Mesenteric fat pad (tissue), 1 donor: ENCODE data around the gene SOX1. TPM values are rescaled to one million over a fixed set of nuclear protein-coding genes. Genes with fewer than 3 reads are reported as not detected.

Source experiments
- DNase-seq: peaks from one replicate; pipeline ENCODE4 v3.0.0-alpha.2; 2020; ENCODE audit warnings: low spot score
- long read RNA-seq: library from polyadenylated mRNA; unstranded; transcript quantifications from one replicate; pipeline ENCODE4 v2.0.0, GENCODE V29; 2020
- total RNA-seq: library from RNA; stranded (reverse); fragmentation: NEBNext Ultra II Directional; extraction: Animal tissue kit (Norgen Biotek cat#: 25700); gene quantifications from one replicate; pipeline ENCODE4 v1.2.1, GENCODE V29; 2021
- donor health status: DM: yes; HTN: yes; CAD: no.

The SOX1 gene
- total RNA-seq, result not detected
- long read RNA-seq, result 0 reads

DNA sequence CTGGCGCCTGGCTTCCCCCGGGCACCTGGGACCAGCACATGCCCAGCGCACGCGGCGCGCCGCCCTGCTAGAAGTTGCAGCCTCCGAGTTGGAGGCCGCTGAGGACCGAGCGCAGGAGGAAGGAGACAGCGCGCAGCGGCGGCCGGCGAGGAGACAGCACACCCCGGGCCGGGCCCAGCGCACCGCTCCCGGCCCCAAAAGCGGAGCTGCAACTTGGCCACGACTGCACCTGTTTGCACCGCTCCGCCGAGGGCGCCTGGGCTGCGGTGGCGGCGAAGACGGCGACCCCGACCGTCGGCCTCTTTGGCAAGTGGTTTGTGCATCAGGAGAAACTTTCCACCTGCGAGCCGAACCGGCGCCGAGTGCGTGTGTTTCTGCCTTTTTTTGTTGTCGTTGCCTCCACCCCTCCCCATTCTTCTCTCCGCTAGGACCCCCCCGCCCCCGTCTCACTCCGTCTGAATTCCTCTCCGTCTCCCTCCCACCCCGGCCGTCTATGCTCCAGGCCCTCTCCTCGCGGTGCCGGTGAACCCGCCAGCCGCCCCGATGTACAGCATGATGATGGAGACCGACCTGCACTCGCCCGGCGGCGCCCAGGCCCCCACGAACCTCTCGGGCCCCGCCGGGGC lies at the start of gene SOX1:
SOX1 (plus strand) TSS at position 34 of the 626 bp plus-strand sequence; CDS start at position 544, 510 bp downstream.
- no peak for DNase-seq

DNA sequence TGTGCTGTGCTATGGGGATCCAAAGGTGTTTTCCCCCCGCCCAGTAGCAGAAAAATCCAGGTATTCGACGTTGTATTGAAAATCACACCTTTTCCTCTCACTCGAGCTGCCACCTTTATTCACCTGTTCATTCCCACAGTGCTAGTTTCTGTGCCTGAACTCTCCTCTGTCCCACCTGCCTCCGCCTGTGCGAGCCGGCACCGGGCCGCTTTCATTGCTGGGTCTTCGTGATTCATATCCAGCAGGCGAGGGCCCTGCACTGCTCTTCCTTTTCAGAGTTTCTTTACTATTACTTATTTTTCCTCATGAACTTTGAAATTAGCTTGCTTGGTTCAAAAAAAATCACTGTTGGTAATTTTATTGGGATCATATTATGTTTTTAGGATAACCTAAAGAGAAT lies 42.4 kb upstream of the SOX1 start:
- DNase-seq, result no peak

DNA sequence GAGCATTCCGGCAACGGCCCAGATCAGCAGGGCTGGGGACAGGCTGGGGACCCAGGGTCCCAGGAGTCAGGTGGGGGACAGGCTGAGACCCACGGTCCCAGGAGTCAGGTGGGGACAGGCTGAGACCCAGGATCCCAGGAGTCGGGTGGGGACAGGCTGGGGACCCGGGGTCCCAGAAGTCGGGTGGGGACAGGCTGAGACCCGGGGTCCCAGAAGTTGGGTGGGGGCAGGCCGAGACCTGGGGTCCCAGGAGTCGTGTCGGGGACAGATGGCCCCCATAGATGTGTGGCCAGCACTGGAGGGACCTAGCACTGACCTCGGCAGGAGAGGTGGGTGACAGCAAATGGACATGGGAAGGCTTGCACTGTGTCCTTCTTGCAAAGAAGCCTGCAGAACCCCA lies 39.7 kb upstream of the SOX1 start:
- no peak for DNase-seq

DNA sequence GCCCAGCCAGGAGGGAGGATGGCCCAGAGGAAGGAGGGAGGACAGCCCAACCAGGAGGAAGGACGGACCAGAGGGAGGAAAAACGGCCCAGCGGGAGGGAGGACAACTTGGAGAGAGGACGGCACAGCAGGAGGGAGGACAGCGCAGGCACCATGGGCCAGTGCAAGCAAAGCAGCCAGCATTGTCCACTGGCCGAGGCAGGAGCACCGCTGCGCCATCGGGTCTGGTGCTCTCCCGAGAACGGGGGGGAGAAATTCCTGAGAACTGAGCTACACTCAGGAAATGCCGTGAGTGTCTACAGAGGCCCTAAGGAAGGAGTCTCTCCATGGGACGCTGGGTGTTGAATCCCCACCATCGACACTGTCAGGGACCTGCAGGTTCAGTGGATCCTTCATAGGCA lies 38.5 kb upstream of the SOX1 start:
- DNase-seq, result no peak

DNA sequence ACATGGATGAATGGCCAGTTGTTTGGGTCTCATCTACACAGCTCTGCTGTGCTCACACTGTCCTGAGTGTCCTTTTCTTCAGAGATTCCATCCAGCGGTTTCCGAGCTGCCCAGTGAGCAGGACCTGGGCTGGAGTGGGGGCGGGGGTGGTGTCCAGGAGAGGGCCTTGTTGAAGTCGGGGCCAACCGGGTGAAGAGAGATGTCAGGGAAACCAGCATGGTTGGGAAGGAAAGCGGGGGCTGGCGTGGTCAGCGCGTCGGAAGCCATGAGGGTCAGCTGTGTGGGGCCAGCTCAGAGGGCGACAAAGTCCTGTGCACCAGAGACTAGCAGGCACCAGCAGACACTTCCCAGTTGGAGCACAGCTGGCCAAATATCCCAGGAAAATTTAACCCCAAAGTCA lies 37.8 kb upstream of the SOX1 start:
- DNase-seq, result no peak

DNA sequence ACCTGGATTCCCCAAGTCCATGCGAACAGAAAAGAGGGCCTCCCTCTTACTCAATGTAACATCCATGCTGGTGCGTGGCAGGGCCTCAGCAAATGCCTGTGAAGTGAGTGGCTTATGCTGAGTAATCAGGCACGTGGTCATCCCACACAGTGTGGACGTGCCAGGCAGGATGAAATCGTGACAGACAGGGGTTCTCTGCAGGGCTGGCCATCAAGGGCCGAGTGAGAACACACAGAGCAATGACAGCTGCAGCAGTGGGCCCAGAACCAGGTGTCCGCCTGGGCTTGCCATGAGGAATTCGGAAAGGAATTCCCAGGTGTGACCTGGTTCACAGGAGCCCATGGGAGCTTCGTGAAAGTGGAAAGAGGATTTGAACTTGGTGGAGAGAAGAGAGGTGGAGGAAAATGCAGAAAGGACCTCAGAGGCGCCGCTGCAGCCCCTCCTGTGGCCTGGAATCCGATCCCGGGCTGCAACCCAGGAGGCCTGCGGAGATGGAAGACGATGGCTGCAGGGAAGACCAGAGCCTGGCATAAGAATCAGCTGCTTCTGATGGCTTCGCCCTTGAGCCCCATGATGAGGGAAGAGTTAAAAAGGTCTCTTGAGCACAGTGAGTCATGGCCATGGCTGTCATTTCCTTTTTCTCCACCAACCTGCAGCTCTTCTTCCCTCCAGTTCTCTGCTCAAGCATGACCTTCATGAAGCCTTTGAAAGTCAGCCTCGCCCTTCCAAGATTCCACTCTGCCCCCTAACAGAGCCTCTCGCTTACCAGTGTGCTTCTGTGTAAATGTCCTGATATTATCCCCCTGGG lies 34.6 kb upstream of the SOX1 start:
- no peak for DNase-seq

DNA sequence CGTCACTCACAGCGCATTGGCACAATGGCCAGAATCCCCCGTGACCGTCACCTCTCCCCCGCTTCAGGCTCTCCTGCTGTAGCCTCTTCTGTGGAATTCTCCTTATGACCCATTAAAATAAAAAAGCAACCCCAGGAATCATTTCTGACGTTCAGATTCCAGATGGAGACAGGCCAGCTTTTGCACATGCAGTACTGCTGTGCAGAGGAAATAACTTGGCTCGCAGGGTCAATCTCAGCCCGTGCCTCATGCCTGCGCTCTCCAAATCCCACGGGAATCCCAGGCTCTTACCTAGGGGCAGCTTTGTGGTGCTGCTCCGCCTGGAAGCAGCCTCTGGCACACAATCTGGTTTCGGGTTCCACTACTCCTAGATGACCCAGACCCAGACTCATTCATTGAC lies 32.7 kb upstream of the SOX1 start:
- no peak for DNase-seq

DNA sequence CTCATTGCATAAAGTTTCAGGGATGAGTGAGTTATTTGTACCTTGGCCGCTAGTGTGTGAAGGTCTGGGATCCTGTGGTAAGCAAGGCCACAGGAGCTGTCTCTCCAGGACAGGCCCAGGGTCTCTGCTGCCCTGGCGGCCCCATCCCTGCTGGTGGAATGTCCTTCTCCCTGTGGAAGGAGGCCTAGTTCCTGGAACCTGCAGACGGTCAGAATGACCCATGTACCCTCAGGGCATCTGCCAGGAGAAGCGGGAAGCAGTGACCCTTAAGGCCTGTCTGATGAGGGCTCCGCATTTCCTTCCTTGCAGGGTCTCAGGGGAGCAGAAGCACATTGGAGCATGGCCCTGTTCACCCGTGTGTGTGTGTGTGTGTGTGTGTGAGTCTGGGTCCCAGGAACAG lies 32.1 kb upstream of the SOX1 start:
- no peak for DNase-seq

DNA sequence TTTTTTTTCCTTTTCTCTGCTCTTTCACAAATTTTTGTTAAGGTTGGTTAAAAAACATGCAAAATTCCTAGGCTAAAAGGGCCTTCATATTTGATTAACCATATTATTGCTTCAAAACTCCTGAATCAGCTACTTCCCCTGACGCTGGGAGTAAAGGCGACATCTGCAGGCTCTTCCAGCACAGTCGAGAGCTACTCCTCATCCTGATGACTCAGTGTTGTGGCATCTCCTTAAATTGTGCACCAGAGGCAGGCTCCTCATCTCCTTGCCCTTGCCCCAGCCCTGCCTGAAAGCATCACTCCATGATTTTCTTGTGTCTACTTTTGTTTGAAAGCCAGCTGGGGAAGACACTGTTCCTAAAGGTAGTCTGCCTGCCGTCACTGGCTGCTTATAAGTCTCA lies 24.5 kb upstream of the SOX1 start:
- no peak for DNase-seq

DNA sequence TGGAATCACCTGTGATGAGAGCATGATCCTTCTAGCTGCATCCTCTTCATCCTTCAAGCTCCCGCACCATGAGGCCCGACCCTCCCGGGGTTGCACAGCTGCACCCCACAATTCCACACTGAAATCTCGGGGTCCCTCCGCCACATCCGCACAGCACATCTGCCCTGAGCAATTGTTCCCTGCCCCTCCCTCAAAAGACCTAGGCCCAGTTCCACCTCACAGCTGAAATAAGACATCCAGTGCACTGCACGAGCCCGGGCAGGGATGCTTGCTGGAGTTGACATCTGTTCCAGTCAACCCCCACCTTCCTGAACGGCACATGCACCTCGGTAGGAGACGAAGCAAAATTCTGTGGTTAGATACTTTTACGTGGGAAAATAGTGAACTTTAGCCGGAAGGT lies 14.7 kb upstream of the SOX1 start:
- no peak for DNase-seq

DNA sequence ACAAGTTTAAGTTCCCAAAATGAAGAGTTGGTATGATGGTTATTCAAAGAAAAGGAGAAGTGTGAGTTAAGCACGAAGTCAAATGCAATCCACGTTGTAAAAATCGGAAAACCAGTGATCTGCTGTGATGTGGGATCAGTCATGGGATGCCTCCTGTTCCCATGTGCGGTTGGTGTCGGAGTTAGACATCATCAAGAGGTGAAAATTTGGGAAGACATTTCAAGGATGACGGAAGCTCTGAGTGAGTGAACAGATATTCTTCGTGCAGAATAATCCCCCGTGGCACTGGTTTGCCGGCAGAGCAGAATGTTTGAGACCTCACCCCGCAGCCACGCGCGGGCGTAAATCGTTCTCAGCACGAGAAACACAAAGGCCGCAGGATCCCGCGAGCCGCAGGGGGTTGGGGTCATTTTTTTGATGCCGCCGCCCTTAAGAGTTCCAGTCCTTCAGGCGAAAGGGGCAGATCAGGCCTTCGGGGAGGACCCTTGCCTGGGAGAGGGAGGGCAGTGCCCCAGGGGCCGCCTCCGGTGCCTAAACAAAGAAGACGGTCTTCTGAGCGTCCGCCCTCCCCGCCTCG lies 13.7 kb upstream of the SOX1 start:
- no peak for DNase-seq

DNA sequence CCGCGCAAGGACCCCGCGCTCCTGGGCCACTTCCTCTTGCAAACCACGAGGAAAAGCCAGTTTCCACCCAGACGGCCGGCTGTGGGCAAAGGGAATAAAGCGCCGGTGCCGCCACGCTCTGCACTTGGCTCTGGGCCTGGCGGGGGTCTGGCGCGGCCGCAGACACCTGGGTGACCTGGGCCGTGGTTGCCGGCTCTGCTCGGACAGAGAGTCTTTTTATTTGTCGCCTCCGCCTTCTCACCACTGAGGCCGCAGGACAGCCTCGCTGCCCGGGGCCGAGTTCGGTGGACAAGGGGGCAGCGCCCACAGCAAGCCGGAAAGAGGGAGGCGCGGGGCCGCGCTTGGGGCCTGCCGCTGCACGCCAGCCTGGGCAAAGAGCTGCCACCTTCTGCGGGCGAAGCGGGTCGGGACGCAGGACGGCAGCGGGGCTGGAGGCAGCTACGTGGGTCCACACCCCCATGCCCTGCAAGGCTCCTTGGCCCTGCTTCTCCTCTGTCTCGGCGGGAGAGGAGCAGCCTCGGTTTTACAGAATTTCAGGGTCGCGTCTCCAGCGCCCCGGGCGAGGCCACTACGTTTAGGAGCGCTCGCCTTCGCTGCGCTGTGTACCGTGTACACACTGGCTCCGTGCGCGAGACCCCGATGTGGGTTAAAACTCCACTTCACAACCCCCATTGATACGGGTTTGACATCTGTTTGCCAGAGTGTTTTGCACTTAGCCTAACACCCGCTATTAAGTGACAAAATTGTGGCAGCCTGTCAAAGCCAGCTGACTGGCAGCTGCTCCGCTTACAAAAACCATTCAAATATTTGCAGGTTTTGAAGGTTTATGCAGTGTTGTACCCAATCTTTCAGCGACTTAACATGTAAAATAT lies 13.0 kb upstream of the SOX1 start:
- peak; percentile 88 for DNase-seq

DNA sequence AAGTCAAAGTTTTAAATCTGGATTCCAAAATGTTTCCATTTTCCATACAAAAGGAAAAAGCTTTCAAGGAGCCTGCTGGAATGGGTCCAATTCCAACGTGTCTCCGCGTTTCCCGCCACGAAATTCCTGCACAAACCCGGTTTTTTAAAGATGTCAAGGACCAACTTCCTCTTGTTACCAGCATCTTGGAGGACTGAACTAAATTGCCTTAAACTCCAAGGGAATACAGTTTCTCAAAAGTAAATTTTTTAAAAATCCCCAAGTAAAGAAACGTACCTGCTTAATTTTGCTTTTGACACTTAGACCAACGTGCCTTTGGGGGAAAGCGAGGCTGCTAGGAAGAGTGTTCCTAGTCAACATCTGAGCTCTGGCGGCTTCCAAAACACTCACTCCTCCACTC lies 12.3 kb upstream of the SOX1 start:
- no peak for DNase-seq

DNA sequence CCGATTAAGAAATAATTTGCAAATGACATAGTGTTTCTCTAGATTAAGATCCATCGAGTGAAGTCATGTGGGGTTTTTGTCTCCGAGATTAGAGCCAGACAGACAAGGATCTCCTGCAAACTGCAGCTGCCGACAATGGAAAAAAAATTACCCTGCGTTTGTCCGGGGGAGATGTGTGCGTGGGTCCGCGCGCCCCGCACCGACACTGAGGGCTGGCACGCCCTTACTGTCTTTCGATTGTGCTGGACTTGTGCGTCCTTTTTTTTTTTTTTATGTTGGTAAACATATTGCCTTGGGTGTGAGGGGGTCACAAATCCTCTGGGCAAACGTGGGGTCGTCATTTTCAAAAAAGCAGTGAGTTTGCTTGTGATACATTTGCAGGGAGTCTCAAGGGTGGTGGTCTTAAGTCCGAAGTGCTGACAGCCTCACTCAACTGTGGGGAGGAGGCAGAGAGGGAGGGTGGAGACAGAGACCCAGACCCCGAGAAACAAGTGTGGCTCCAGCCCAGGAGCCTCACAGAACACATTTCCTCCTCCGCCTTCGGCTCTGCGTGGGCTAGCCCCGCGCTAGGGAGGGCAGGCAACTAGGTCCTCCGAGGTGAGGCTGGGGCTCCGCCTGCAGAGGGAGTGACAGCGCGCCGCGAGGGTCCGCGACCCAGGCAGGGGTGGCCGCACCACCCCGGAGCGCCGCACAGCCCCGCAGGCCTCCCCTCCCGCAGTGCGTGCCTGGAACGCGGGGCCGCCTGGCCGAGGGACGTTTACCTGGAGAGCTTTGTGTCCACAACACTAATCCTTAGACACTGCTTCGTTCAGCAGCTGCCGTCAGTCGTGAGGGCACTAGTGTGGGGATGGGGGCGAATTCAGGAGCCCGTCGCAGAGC lies 11.7 kb upstream of the SOX1 start:
- no peak for DNase-seq

DNA sequence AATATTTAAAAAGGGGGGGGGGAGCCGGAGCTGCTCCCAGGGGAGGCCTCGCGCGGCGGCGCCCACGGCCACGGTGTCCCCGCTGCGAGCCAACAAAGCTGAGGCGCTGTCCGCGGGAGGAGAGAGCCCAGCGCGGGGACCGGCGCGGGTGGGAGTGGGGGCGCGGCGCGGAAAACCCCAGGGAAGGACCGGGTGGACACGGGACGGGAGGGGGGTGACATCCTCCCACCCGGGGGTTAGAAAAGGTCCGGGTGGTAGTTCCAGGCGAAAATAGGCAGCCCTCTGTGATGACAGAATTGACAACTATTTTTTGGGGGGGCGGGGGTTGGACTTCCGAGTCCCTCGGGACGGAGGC lies 11.1 kb upstream of the SOX1 start:
- no peak for DNase-seq

DNA sequence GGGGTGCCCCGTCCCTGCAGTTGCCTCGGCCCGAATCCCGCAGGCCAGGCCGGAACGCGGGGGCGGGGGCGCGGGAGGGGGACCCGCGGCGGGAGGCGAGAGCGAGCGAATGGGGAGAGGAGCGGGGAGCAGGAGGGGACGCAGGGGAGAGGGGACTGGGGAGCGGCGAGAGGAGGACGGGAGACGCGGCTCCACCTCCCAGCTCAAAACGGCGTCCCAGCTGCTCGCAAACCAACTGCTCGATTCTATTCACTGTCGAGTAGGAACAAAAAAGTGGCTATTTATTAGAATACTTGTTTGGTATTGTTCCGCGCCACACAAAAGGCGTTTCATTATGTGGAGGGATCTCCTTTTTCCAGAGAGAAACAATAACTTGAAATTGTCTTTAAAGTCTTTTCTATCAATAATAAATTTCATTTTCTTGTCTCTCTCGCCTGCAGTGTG lies 10.6 kb upstream of the SOX1 start:
- no peak for DNase-seq

DNA sequence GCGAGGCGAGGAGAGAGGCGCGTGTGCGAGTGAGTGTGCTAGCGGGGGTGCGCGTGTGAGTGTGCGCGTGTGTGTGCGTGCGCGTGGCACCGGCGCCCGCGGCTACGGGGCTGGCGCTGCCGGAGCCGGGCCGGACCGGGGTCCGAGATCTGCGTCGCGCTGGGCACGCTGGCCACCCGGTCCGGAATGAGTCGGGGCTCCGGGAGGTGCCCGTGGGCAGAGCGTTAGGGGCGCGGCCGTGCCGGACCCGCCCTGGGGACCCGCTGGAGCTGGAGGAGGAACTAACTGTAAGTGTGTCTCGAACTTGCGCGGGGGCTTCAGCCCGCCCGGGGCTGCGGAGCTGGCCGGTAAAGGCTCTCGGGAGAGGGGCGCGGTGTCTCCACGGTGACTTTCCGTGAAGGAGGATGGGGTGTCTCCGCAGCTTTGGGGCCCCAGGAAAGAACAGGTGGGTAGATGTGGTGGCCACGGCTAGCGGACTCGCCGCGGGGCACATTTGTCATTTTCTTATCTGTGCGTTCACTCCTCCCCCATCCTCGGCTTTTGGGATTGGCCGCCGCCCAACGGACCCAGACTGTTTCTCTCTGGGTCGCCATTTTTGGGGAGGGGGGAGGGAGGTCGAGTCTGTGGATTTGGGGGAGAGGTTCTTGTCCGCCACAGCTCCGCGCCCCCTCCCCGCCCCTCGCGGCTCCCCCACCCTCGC lies 10.1 kb upstream of the SOX1 start:
- no peak for DNase-seq

DNA sequence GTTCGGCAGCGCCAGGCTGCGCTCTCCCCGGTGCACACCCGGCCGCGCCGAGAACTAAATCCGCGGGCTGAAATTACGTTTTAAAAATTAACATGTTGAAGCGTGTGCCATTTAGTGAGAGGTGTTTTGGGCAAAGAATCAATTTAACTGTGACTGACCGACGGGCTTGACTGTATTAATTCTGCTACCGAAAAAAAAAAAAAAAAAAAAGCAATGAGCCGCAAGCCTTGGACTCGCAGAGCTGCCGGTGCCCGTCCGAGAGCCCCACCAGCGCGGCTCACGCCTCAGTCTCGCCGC lies 9.6 kb upstream of the SOX1 start:
- no peak for DNase-seq

DNA sequence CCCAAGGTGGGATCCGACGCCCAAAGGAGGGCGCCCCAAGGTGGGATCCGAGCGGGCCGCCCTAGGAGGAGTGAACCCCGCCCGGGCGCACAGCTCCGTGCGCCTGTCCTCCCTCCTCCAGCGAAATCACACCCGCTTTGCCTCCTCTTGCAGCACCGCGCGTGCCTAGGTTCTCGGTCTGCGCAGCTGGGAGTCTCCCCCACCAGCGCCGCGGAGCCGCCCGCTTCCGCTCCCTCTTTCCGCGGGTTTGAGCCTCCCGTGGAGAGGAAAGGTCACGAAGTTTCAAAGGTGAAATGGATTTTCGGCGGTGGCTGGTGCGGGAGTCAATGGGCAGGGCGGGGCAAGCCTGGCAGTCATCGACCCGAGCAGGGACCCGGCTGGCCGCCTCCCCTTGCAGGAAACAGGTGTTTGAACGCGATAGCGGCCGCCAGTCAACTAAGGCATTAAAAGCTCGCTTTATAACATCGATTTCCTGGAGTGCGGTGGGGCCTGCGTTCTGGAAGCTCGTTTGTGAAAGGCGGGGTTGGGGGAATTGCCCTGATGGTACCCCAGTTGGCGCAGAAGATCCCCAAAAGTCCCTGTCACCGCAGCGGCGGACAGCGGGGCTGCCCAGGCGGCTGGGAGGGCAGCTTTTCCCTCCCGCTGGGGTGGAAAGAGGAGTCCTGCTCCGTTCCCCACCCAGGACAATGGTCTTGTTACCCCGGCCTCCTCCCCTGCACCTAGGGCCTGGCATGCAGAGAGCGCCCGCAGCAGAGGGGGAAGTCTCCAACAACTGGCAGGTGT lies 9.0 kb upstream of the SOX1 start:
- DNase-seq, result no peak

DNA sequence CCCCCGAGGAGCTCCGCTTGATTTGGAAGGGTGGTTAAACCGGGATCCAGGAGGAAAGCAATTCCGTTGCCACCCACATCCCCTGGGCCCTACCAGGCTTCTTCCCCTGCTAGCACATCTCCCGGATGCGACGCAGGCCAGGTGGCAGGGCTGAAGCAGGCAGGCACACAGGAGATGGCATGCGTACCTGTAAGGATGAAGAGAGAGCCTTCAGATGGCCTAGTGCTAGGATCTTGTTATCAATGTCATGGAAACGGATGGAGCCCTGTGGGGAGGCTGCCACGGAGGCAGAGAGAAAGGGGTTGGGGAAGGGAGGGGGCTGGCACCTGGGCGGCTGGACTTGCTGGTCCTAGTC lies 8.5 kb upstream of the SOX1 start:
- DNase-seq, result no peak
